Measurements from ENCODE around the gene UBTD2.

Gene UBTD2

DNA sequence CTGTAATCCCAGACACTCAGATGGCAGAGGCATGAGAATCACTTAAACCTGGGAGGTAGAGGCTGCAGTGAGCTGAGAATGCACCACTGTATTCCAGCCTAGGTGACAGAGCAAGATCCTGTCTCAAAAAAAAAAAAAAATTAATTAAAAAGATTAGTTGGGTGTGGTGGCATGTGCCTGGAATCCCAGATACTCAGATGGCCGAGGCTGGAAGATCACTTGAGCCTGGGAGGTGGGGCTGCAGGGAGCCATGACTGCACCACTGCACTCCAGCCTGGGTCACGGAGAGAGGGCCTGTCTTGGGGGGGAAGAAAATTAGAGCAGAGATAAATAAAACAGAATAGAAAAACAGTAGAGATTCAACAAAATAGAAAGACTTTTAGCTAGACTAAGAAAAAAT lies 34.9 kb downstream of the UBTD2 start:
- Histone ChIP-seq H3K27me3 (ENCODE audit: control insufficient read depth in 1 of 2, insufficient read depth in 2 of 2, low read length in 2 of 2) (no peaks in the 10 kb centered on the region), H3K9ac (ENCODE audit: low read depth in 1 of 2, low read length in 2 of 2) (no peak overlapping the region), H3K9me3 (ENCODE audit: control insufficient read depth in 1 of 2, low read length in 2 of 2) (peaks cover 3 to 10% of the 10 kb centered on the region in 2 donors), H3K36me3 (ENCODE audit: control insufficient read depth in 1 of 2, insufficient read depth in 2 of 2, low read length in 2 of 2) (no peaks in the 10 kb centered on the region), H3K4me1 (ENCODE audit: control insufficient read depth in 1 of 2, insufficient read depth in 2 of 2, low read length in 2 of 2) (no peaks in the 10 kb centered on the region), H3K4me3 (ENCODE audit: low read depth in 1 of 2, low read length in 2 of 2) (no peak overlapping the region), H3K27ac (ENCODE audit: low read depth, low read length) (no peak overlapping the region)

DNA sequence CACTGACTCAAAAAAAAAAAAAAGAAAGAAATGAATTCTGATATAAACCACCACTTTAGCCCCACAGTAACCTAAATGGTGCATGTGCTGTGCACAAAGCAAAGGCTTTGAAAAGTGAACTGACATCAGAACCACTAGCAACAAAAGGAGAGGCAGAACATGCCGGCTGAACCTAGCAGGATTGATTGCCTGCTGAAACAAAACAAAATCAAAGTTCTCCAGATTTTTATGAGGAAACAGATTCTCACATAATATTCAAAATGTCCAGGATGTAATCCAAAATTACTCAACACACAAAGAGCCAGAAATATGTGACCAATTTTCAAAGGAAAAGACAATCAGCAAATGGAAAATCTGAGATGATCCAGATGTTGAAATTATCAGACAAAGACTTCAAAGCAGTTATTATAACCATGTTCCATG lies 37.9 kb downstream of the UBTD2 start:
- H3K36me3 ChIP-seq (ENCODE audit: control insufficient read depth in 1 of 2, insufficient read depth in 2 of 2, low read length in 2 of 2) = no peaks in the 10 kb centered on the region
- H3K4me3 ChIP-seq (ENCODE audit: low read depth in 1 of 2, low read length in 2 of 2) = no peak overlapping the region
- no peak overlapping the region for H3K9ac ChIP-seq (ENCODE audit: low read depth in 1 of 2, low read length in 2 of 2)
- H3K4me1 ChIP-seq (ENCODE audit: control insufficient read depth in 1 of 2, insufficient read depth in 2 of 2, low read length in 2 of 2) = no peaks in the 10 kb centered on the region
- H3K9me3 ChIP-seq (ENCODE audit: control insufficient read depth in 1 of 2, low read length in 2 of 2) = no peaks in the 10 kb centered on the region
- H3K27me3 ChIP-seq (ENCODE audit: control insufficient read depth in 1 of 2, insufficient read depth in 2 of 2, low read length in 2 of 2) = no peaks in the 10 kb centered on the region
- H3K27ac ChIP-seq (ENCODE audit: low read depth, low read length) = no peak overlapping the region

GRCh38 chr5:172245046-172245445 lies 38.5 kb downstream of the UBTD2 start:
- no peaks in the 10 kb centered on the region for H3K4me1 ChIP-seq (ENCODE audit: control insufficient read depth in 1 of 2, insufficient read depth in 2 of 2, low read length in 2 of 2)
- H3K4me3 ChIP-seq (ENCODE audit: low read depth in 1 of 2, low read length in 2 of 2) = no peak overlapping the region
- no peak overlapping the region for H3K27ac ChIP-seq (ENCODE audit: low read depth, low read length)
- no peaks in the 10 kb centered on the region for H3K36me3 ChIP-seq (ENCODE audit: control insufficient read depth in 1 of 2, insufficient read depth in 2 of 2, low read length in 2 of 2)
- H3K27me3 ChIP-seq (ENCODE audit: control insufficient read depth in 1 of 2, insufficient read depth in 2 of 2, low read length in 2 of 2) = no peaks in the 10 kb centered on the region
- H3K9ac ChIP-seq (ENCODE audit: low read depth in 1 of 2, low read length in 2 of 2) = no peak overlapping the region
- H3K9me3 ChIP-seq (ENCODE audit: control insufficient read depth in 1 of 2, low read length in 2 of 2) = no peaks in the 10 kb centered on the region

DNA sequence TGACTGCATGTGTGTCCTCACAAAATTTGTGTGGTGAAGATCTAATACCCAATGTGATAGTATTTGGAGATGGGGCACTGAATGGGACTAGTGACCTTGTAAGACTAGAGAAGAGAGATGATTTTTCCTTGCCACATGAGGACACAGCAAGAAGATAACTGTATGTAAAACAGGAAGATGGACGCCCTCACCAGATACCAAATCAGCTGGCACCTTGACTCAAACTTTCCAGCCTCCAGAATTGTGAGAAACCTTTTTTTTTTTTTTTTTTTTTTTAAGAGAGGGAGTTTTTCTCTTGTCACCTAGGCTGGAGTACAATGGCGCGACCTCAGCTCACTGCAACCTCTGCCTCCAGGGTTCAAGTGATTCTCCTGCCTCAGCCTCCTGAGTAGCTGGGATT lies 40.3 kb downstream of the UBTD2 start:
- Histone ChIP-seq H3K9ac (ENCODE audit: low read depth in 1 of 2, low read length in 2 of 2) (no peak overlapping the region), H3K27ac (ENCODE audit: low read depth, low read length) (no peak overlapping the region), H3K4me3 (ENCODE audit: low read depth in 1 of 2, low read length in 2 of 2) (no peak overlapping the region), H3K27me3 (ENCODE audit: control insufficient read depth in 1 of 2, insufficient read depth in 2 of 2, low read length in 2 of 2) (no peaks in the 10 kb centered on the region), H3K36me3 (ENCODE audit: control insufficient read depth in 1 of 2, insufficient read depth in 2 of 2, low read length in 2 of 2) (no peaks in the 10 kb centered on the region), H3K4me1 (ENCODE audit: control insufficient read depth in 1 of 2, insufficient read depth in 2 of 2, low read length in 2 of 2) (peaks cover 0 to 9% of the 10 kb centered on the region in 2 donors), H3K9me3 (ENCODE audit: control insufficient read depth in 1 of 2, low read length in 2 of 2) (no peaks in the 10 kb centered on the region)

- Histone ChIP-seq H3K9me3 (ENCODE audit: control insufficient read depth in 1 of 2, low read length in 2 of 2) (no peaks in the 10 kb centered on the region), H3K9ac (ENCODE audit: low read depth in 1 of 2, low read length in 2 of 2) (no peak overlapping the region), H3K4me3 (ENCODE audit: low read depth in 1 of 2, low read length in 2 of 2) (no peak overlapping the region), H3K4me1 (ENCODE audit: control insufficient read depth in 1 of 2, insufficient read depth in 2 of 2, low read length in 2 of 2) (peaks cover 37 to 39% of the 10 kb centered on the region in 2 donors), H3K27ac (ENCODE audit: low read depth, low read length) (no peak overlapping the region), H3K27me3 (ENCODE audit: control insufficient read depth in 1 of 2, insufficient read depth in 2 of 2, low read length in 2 of 2) (no peaks in the 10 kb centered on the region), H3K36me3 (ENCODE audit: control insufficient read depth in 1 of 2, insufficient read depth in 2 of 2, low read length in 2 of 2) (peaks cover 3% of the 10 kb centered on the region in 2 donors)
These were observed 45.2 kb downstream of the UBTD2 start for GRCh38 chr5:172238334-172238733.

DNA sequence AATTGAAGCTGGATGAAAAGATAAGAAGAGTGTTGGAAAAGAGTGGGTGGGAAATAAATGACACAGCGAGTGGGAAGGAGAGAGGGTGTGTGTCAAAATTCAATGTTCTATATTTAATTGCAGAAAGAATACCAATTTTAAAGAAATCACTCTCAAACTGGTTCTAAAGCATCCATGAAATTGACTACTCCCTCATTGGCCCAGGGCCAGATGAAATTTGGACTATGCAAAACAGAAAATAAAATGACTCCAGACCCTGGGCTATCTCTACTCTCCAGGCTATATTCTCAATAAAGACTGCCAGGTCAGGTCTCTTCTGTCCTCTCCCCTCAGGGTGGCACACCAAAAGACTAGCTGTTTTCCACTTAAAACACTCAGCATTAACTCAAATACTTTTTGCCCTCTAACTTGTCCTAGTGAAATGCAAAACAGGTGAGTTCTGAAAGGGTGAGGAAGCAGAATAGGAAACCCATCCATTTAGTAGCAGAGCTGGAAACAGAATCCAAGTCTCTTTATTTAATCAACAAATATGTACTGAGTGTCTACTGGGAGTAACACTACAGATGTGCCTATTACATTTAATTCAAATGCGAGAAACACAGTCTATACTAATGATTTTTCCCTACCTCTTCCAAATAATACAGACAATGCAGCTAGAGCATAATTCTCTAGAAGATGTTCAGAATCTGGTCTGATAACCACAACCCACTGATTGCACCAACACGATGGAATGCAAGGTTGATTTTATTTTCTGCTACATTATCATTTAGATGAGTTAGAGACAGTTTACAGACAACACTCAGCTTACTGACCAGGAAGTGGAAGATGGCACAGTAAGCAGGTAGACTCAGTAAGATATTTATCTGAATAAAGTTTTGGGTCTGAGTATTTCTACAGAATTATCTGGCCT lies 47.5 kb downstream of the UBTD2 start:
- peaks cover 37 to 39% of the 10 kb centered on the region in 2 donors for H3K4me1 ChIP-seq (ENCODE audit: control insufficient read depth in 1 of 2, insufficient read depth in 2 of 2, low read length in 2 of 2)
- H3K4me3 ChIP-seq (ENCODE audit: low read depth in 1 of 2, low read length in 2 of 2) = peak overlapping the region in 1 of 2 donors; percentile 9
- H3K9ac ChIP-seq (ENCODE audit: low read depth in 1 of 2, low read length in 2 of 2) = no peak overlapping the region
- H3K27ac ChIP-seq (ENCODE audit: low read depth, low read length) = no peak overlapping the region
- no peaks in the 10 kb centered on the region for H3K27me3 ChIP-seq (ENCODE audit: control insufficient read depth in 1 of 2, insufficient read depth in 2 of 2, low read length in 2 of 2)
- no peaks in the 10 kb centered on the region for H3K9me3 ChIP-seq (ENCODE audit: control insufficient read depth in 1 of 2, low read length in 2 of 2)
- peaks cover 3 to 15% of the 10 kb centered on the region in 2 donors for H3K36me3 ChIP-seq (ENCODE audit: control insufficient read depth in 1 of 2, insufficient read depth in 2 of 2, low read length in 2 of 2)

- Histone ChIP-seq H3K4me3 (ENCODE audit: low read depth in 1 of 2, low read length in 2 of 2) (peak overlapping the region in 1 of 2 donors; percentile 13), H3K27ac (ENCODE audit: low read depth, low read length) (no peak overlapping the region), H3K27me3 (ENCODE audit: control insufficient read depth in 1 of 2, insufficient read depth in 2 of 2, low read length in 2 of 2) (no peaks in the 10 kb centered on the region), H3K9ac (ENCODE audit: low read depth in 1 of 2, low read length in 2 of 2) (no peak overlapping the region), H3K4me1 (ENCODE audit: control insufficient read depth in 1 of 2, insufficient read depth in 2 of 2, low read length in 2 of 2) (peaks cover 37 to 39% of the 10 kb centered on the region in 2 donors), H3K9me3 (ENCODE audit: control insufficient read depth in 1 of 2, low read length in 2 of 2) (no peaks in the 10 kb centered on the region), H3K36me3 (ENCODE audit: control insufficient read depth in 1 of 2, insufficient read depth in 2 of 2, low read length in 2 of 2) (peaks cover 3 to 18% of the 10 kb centered on the region in 2 donors)
These were observed 48.3 kb downstream of the UBTD2 start for GRCh38 chr5:172235132-172235780.

- H3K27me3 ChIP-seq (ENCODE audit: control insufficient read depth in 1 of 2, insufficient read depth in 2 of 2, low read length in 2 of 2) = no peaks in the 10 kb centered on the region
- H3K4me3 ChIP-seq (ENCODE audit: low read depth in 1 of 2, low read length in 2 of 2) = no peak overlapping the region
- H3K27ac ChIP-seq (ENCODE audit: low read depth, low read length) = no peak overlapping the region
- peaks cover 35 to 39% of the 10 kb centered on the region in 2 donors for H3K4me1 ChIP-seq (ENCODE audit: control insufficient read depth in 1 of 2, insufficient read depth in 2 of 2, low read length in 2 of 2)
- peaks cover 3 to 18% of the 10 kb centered on the region in 2 donors for H3K36me3 ChIP-seq (ENCODE audit: control insufficient read depth in 1 of 2, insufficient read depth in 2 of 2, low read length in 2 of 2)
- H3K9ac ChIP-seq (ENCODE audit: low read depth in 1 of 2, low read length in 2 of 2) = no peak overlapping the region
- H3K9me3 ChIP-seq (ENCODE audit: control insufficient read depth in 1 of 2, low read length in 2 of 2) = no peaks in the 10 kb centered on the region
These were observed 49.5 kb downstream of the UBTD2 start for GRCh38 chr5:172234031-172234430.

DNA sequence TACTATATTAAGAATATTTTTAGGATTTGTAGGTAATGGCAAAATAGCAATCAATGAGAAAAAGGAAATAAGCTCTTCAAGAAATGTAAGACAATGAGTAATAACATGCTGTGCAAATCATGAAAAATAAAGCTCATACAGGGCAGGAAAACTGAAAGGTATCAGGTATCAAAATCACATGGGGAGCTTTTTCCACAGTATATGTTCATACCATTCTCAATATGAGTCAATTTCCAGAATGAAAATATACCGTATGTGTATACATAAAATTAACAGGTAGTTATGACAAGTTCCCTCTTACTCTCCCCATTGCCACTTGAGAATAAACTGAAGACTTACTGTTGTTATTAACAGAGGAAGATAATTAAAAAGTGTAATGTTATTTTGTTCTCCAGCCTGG lies 53.7 kb downstream of the UBTD2 start:
- H3K9me3 ChIP-seq (ENCODE audit: control insufficient read depth in 1 of 2, low read length in 2 of 2) = no peaks in the 10 kb centered on the region
- peaks cover 8 to 23% of the 10 kb centered on the region in 2 donors for H3K36me3 ChIP-seq (ENCODE audit: control insufficient read depth in 1 of 2, insufficient read depth in 2 of 2, low read length in 2 of 2)
- no peaks in the 10 kb centered on the region for H3K27me3 ChIP-seq (ENCODE audit: control insufficient read depth in 1 of 2, insufficient read depth in 2 of 2, low read length in 2 of 2)
- peaks cover 0 to 7% of the 10 kb centered on the region in 2 donors for H3K4me1 ChIP-seq (ENCODE audit: control insufficient read depth in 1 of 2, insufficient read depth in 2 of 2, low read length in 2 of 2)
- H3K4me3 ChIP-seq (ENCODE audit: low read depth in 1 of 2, low read length in 2 of 2) = no peak overlapping the region
- H3K9ac ChIP-seq (ENCODE audit: low read depth in 1 of 2, low read length in 2 of 2) = no peak overlapping the region
- no peak overlapping the region for H3K27ac ChIP-seq (ENCODE audit: low read depth, low read length)

GRCh38 chr5:172224996-172225395 lies 58.6 kb downstream of the UBTD2 start:
- Histone ChIP-seq H3K9ac (ENCODE audit: low read depth in 1 of 2, low read length in 2 of 2) (no peak overlapping the region), H3K27ac (ENCODE audit: low read depth, low read length) (no peak overlapping the region), H3K4me3 (ENCODE audit: low read depth in 1 of 2, low read length in 2 of 2) (no peak overlapping the region), H3K36me3 (ENCODE audit: control insufficient read depth in 1 of 2, insufficient read depth in 2 of 2, low read length in 2 of 2) (peaks cover 5 to 11% of the 10 kb centered on the region in 2 donors), H3K9me3 (ENCODE audit: control insufficient read depth in 1 of 2, low read length in 2 of 2) (no peaks in the 10 kb centered on the region), H3K4me1 (ENCODE audit: control insufficient read depth in 1 of 2, insufficient read depth in 2 of 2, low read length in 2 of 2) (no peaks in the 10 kb centered on the region), H3K27me3 (ENCODE audit: control insufficient read depth in 1 of 2, insufficient read depth in 2 of 2, low read length in 2 of 2) (no peaks in the 10 kb centered on the region)

Measured in duodenal mucosa (tissue), 2 donors.